SH-SY5Y (cell line): ENCODE results near the gene AAGAB.

Experiments
- GATA2 ChIP-seq: IDR thresholded peaks from 2 replicates; pipeline ENCODE4 v1.6.1; 2011; ENCODE audit warnings: mild to moderate bottlenecking, low read depth, low read length
- GATA3 ChIP-seq: IDR thresholded peaks from 2 replicates; pipeline ENCODE4 v1.6.1; 2011; ENCODE audit warnings: low read depth, mild to moderate bottlenecking, low read length, moderate library complexity

- no peak for TF ChIP-seq GATA3
- TF ChIP-seq GATA2 = no peak
Measured at GRCh38 chr15:67256051-67256450, 1.6 kb upstream of the AAGAB start.
